LNCaP clone FGC (cell line): ENCODE measurements around the gene GRIK4.

Source experiments
- DNase-seq: peaks from one replicate; pipeline ENCODE4 v3.0.0-alpha.2; 2011; ENCODE audit warnings: low read depth
- H3K4me3 ChIP-seq: 2 replicates; pipeline ENCODE4 v1.5.1; 2011; ENCODE audit warnings: mild to moderate bottlenecking, low read depth, low read length, control low read depth
- TF ChIP-seq, protein P1 (sequence below): IDR thresholded peaks from 2 replicates; pipeline ENCODE4 v1.5.1; 2012; ENCODE audit warnings: mild to moderate bottlenecking; ENCODE audit not compliant: control insufficient read depth, insufficient read depth; ENCODE audit errors: extremely low read depth

Gene GRIK4

DNA sequence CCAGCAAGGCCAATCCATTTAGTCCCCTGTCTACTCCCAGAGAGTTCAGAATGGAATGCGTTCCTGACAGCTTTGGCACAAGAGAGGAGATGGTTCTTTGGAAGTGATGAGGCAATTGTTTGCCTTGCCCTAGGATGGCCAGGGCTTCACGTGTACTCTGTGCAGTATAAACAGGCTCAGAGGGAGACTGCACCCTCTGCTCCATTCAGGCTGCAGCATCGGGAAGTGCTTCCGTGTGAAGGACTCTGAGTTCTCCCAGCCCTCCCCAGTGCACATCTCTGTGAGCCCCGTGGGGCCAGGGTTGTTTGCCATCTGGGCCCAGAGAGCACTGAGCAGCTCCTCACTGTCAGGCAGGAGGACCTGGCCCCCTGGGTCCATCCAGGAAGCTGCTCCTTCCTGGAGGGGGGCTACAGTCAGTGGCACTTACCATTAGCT, 297.1 kb downstream of the GRIK4 start:
- no peak for DNase-seq
- TF ChIP-seq, protein P1, sequence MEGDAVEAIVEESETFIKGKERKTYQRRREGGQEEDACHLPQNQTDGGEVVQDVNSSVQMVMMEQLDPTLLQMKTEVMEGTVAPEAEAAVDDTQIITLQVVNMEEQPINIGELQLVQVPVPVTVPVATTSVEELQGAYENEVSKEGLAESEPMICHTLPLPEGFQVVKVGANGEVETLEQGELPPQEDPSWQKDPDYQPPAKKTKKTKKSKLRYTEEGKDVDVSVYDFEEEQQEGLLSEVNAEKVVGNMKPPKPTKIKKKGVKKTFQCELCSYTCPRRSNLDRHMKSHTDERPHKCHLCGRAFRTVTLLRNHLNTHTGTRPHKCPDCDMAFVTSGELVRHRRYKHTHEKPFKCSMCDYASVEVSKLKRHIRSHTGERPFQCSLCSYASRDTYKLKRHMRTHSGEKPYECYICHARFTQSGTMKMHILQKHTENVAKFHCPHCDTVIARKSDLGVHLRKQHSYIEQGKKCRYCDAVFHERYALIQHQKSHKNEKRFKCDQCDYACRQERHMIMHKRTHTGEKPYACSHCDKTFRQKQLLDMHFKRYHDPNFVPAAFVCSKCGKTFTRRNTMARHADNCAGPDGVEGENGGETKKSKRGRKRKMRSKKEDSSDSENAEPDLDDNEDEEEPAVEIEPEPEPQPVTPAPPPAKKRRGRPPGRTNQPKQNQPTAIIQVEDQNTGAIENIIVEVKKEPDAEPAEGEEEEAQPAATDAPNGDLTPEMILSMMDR, result no peak
- H3K4me3 ChIP-seq, result no peak overlapping the region

DNA sequence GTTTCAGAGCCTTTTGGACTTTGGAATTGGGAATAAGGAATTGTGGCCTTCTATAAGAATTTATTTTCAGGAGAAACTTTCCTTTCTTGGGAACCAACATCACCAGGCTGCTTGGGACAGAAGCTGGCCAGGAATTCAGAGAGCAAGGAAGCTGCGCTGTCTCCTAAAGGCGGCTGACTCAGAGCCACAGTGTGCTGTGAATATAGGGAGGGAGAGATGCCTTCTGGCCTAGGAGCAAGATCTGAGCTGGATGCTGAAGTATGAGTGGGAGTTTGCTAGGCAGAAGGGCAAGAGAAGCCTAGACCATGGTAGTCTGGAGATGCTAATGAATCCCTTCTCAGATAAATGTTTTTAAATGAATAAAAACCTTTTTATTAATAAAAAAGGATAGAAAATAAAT, 298.7 kb downstream of the GRIK4 start:
- TF ChIP-seq, protein P1, result no peak
- DNase-seq, result no peak
- H3K4me3 ChIP-seq, result no peak overlapping the region

DNA sequence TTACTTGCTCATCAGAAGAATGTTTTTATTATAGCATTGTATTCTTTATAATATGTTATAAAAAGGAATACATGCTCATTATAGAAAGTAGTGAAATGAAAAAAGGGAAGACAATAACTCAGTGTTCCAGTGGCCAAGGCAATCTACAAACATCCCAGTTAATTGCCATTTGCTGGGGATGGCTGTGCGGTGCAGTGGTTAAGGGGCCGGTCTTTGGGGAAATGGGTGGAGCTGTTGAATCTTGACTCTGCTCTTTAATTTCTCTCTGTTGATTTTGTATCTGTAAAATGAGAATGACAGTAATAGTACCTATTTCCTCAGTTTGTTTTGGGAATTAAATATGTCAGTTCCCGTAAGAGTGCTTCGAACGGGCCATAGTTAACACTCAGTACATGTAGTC, 299.7 kb downstream of the GRIK4 start:
- H3K4me3 ChIP-seq, result no peak overlapping the region
- no peak for DNase-seq
- TF ChIP-seq, protein P1, result no peak

DNA sequence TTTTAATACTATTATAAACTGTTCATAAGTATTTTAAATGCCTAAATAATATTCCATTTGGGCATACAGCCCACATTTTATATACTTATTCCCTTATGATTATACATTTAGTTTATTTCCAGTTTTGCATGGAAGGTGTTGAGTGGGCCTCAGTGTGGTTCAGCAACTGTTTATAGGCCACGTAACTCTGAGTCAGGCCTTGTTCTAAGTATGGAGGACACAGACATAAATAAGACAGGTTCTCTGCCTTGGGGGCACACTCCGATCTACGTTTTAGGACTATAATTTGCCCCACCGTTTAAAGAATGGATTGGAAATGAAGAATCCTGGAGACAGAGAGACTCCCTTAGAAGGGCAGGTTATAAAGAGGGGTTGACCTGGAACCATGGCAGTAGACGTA, 300.2 kb downstream of the GRIK4 start:
- no peak overlapping the region for H3K4me3 ChIP-seq
- TF ChIP-seq, protein P1, result no peak
- no peak for DNase-seq

DNA sequence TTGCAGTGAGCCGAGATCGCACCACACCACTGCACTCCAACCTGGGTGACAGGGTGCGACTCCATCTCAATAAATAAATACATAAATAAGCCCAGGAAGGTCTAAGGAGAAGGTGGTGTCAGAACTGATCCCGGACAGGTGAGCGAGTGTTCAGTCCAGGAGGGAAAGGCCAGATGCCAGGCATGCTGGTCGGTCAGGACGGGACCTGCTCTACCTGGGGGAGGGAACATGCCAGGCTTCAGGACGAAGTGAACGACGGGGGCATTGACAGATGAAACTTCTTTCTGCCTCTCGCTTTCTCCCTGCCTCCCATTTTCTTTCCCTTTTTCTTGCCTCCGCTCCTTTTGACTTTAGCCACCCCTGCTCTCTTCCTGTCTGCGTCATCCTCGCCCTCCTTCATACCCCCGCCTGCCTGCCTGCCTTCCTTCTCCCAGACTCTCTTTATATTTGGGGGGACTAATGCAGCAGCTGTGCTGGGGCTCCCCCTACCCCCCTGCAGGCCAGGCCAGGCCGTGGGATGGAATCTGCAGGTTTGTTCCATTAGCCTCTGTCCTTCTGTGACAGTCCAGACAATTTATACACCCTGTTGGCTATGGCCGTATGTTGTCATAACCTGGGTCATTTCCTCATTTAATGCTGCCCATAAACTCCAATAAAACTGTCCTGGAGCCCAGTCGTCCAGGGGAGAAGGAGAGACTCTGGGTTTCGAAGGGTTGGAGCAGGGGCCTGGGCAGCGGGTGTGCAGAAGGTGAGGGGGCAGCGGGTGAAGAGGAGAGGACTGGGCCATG, 303.2 kb downstream of the GRIK4 start:
- TF ChIP-seq, protein P1, result no peak

DNA sequence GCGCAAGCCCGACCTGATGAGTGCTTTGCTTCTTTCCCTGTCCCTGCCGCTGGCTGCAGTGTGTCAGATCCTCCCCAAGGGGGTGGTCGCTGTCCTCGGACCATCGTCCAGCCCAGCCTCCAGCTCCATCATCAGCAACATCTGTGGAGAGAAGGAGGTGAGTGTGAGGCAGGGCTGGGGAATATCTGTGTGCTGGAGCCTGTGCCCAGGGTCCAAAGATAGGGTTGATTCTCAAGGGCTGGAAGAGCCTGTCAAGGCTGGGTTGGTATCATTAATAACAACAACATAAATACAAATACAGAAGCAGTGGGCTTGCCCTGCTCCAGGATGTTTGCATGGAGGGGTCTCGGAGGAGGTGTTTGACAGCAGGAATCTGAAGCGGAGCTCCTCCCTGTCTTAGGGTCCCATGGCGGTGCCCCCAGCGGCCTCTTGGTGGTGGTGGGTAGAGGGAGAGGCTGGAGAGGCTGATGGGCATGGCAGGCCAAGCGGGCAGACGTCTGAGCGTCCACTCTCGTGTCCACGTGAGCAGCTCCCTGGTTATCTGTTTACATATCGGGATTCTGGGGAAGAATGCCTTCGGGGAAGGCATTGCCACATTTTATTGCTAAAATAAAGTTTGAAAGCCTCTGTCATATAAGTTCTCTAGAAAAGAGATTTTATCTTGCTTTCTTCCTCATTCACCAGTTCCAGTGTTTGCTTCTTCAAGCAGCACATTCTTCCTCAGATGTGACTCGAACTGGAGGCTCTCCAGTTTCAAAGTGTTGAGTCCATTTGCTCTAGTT, 304.0 kb downstream of the GRIK4 start:
- H3K4me3 ChIP-seq, result no peak overlapping the region
- TF ChIP-seq, protein P1, result no peak

More for the DNA sequence above, 303.2 kb downstream of the GRIK4 start:
- no peak overlapping the region for H3K4me3 ChIP-seq
- DNase-seq, result no peak

More for the DNA sequence above, 304.0 kb downstream of the GRIK4 start:
- DNase-seq, result peak; percentile 80
